Ecto neural progenitor cell (in vitro differentiated cells): ENCODE data around the gene EMC8.
"Not testable (repeated sequence)": the region's sequence is repeated elsewhere in the genome, so short reads cannot be mapped to it uniquely, and the experiment has no call there.

ENCODE experiments used
- DNase-seq: peaks from one replicate; pipeline ENCODE4 v3.0.0-alpha.2; 2018; ENCODE audit warnings: low spot score

EMC8 gene

DNA sequence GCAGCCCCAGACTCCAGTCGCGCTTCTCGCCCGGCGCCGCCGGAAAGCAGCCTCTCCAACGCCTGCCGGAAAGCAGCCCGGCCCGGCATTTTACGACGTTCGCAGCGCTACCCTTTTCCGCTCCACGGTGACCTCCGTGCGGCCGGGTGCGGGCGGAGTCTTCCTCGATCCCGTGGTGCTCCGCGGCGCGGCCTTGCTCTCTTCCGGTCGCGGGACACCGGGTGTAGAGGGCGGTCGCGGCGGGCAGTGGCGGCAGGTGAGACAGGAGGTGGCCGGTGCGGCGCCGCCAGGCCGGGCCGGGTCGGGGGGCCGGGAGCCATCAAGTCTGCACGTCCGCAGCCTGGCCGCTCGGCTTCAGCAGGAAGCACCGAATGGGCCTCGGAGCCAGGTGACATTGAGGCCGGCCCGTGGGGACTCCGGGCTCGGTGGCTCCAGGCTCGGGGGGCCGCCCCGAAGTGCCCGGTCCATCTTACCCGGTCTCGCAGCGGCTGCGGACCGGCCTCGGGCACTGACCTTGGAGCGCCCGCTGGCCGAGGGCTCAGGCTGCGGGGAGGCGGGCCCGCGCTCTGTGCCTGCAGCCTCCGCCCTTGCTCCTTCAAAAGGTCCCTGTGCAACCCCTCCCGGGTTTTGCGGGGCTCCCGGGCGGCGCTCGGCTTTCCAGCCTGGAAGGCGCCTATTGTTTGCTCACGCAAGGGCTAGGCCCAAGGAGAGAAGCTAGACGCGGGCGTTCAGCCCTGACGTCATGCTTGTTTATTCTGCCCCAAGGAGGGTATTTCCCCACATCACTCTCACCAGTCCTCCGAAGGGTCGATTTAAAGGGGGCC lies at the start of gene EMC8, which contains the start of gene COX4I1:
TSS of gene EMC8 (minus strand) at position 48 of the 824 bp plus-strand sequence. CDS start 249 bp downstream, outside the sequence.
TSS of gene COX4I1 (plus strand) at position 199 of the 824 bp plus-strand sequence. CDS start 1,511 bp downstream, outside the sequence.
- peak; percentile 96 for DNase-seq

DNA sequence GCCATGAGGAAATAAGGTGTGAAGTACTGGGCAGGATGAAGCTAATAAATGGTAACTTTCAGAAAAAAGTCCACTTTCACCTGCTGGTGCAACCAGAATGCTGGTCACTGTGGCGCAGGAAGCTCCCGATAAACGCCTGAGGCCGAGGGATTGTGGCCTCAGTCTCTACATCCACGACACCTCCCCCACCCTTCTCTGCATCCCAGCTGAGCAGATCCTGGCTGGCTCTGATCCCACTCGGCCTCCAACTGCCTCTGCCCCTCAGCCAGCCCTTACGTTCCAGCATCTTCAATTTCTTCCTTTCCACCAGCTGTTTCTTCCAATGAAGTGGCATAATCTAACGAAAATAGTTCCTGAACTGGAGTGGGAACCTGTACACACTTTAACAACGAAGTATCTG lies 49.6 kb upstream of the EMC8 start:
- DNase-seq = no peak

DNA sequence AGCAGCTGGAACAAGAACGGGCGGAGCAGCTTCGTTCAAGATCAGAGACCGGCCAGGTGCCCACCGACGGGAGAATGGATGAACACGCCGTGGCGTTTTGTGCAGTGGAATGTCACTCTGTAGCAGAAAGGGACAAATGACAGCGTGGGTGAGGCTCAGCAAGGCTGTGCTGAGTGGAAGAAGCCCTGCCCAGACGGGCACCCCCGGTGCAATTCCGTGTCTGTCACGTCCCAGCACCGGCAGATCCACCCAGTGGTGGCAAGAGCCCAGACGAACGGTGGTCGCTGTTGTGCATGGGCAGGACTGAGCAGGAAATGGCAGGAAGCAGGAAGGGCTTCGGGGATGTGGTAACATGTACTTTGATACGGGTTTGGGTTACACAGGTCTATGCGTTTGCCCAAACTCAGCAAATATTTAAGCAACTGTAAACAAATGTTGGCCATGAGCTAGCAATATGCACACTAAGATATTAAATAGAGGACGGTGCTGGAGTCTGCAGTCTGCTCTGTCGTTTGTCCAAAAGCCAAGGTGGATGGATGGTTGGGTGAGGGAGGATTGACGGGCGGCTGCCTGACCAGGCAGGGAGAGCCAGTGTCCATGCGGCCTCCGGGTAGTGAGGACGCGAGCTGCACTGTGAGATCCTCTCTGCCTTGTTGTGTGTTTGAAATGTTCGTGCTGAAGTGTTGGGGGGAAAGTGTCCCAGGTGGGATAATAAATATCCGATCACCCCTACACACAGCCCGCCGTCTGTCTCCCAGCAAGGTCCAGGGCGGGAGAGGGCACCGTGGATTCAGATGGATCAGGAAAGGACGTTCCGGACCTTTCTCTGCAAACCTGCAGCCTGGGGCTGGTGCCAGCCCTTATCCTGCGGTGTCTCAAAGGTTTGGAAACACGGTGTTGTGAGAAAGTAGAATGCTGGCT lies 48.6 kb upstream of the EMC8 start:
- DNase-seq = no peak

DNA sequence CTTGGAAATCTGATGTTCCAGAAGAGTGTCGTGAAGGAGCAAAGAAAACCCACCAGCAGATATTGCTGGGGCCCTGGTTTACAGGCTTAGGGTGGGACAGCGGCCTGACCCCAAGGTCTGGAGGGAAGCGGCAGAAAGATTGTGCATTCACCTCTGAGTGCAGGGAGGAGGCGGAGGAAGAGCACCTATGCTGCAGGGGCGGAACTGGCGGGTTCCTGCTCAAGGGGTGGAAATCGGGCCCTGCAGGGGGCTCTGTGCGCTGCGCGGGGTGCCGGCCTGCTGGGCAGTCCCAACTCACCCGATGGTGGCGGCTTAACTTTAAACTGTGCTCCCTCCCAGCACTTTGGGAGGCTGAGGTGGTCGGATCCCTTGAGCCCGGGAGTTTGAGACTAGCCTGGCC lies 47.7 kb upstream of the EMC8 start:
- DNase-seq = no peak

DNA sequence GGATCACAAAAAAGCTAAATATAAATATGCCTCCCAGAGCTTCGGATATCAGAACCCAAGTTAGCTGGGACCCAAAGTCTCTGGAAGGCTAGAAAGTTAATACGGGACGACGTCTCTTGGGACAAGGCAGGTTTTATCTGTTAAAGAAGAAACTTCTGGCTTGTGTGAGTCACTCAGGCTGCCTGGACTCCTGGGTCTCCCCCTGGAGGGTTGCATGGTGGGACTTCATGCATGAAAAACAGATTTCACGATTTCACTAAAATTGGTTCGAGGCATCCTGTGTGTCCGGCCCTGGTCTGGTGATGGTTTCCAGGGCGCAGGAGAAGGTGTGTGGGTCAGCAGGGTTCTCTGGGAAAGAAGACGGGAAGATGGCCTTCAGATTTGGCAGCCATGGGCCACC lies 47.1 kb upstream of the EMC8 start:
- no peak for DNase-seq

DNA sequence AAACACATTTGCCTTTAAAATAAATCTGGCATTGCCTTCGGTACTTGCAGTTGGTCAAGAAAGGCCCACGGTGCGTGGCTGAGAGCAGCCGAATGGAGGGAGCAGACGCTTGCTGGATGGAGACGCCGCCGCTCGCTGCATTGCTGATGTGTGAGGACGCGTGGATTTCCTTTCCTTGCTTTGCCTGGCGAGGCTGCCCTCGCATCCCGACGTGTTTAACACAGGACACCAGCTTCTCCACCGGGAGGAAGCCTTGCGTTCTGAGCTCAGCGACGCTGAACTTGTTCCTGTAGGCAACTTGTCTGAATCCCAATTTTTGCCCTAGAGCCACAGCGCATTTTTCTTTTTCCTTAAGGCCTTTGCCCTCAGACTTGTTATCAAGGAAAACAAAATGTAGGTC lies 45.9 kb upstream of the EMC8 start:
- no peak for DNase-seq

DNA sequence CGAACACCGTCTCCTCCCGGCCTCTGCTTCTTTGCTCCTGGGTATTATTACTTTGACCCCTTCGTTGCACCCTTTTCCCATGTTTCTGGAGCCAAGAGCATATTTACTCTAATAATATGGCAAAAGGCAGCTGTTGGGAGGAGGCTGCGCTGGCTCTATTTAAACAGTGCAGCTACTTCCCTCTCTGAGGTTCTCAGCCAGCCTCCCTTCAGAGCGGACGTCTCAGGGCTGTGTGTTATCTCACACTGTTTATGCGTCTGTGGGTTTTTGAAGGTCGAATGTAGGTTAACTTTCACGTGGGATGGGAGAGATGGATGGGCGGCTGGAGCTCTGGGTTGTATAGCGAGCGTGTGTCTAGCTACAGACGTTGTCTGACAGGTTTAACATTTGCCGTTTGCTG lies 45.4 kb upstream of the EMC8 start:
- no peak for DNase-seq

DNA sequence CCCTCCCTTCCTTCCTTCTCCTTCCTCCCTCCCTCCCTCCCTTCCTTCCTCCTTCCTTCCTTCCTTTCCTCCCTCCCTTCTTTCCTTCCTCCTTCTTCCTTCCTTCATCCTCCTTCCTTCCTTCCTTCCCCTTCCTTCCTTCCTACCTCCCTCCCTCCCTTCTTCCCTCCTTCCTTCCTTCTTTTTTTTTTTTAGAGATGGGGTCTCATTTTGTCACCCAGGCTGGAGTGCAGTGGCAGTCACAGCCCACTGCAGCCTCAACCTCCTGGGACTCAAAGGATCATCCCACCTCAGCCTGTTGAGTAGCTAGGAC lies 44.8 kb upstream of the EMC8 start:
- no peak for DNase-seq

DNA sequence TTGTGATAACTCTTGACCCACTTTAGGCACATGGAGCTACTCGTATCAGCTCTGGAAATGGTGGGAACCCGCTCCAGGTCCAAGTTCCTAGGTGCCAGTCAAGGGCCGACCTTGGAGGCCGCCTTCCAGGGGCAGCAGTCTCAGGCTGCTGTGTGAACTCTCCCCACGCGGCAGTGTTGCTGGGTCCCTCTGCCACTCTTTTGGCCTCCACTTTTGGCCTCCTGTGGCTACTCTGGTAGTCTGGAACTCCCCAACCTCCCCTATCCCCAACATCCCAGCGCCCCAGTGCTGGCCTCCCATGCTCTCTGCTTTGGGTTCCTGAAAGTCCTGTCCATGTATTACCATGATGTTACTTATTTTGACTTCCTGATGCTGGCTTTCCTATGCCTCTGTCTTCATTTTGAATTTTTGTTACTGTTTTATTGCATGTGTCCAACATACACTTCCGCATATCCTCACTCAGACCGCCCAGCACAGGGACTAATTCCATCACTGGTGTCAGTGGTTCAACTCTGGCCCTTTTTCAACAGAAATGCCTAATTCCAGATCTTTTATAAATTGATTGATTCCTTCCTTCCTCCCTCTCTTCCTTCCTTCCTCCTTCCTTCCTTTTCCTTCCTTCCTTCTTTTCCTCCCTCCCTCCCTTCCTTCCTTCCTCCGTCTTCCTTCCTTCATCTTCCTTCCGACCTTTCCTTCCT lies 44.3 kb upstream of the EMC8 start:
- DNase-seq = no peak

DNA sequence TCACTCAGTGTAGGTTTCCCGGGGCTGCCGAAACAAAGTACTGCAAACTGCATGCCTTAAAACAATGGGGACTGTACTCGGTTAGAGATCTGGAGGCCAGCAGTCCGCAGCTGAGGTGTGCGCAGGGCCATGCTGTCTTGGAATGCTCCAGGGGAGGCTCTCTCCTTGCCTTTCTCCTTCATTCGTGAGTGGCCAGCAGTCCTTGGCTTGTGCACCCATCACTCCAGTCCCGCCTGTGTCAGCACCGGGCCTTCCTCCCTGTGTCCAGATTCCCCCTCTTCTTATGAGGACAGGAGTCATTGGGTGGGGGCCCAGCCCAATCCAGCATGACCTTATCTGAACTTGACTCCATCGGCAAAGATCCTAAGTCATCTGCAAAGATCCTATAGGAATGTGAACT lies 43.5 kb upstream of the EMC8 start:
- DNase-seq = no peak

DNA sequence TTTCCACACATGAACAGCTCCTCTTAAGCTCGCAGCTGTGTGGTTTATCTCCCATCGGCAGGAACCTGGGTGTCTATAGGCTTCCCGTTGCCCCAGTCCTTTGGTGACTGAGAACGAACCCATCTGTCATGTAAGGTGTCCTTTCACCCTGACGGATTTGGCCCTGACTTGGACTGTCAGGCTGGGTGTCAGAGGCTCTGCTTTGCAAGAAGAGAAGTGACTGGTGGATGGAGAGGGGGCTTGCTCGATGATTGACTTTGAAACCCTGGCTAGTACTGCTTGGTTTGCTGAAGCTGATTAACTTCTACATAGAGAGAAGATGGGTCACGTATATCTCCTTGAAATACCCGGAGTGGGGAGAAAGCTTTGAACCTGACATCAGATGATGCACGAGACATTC lies 43.1 kb upstream of the EMC8 start:
- DNase-seq = no peak

DNA sequence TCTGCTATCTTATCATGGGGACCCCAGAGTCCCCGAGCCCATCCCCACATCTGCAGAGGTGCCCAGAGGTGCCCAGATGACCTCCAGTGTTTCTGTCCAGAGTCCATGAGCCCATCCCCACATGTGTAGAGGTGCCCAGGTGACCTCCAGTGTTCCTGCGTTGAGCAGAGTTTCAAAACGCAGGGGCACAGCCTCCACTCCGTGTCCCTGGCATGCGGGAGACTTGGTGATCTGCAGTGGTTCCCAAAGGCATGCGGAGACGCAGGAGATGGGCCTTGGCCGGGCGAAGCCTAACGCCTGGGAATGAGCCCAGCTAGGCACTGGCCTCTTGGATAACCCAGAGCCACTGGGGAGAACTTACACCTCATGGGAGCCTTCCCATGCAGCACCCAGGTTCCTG lies 41.5 kb upstream of the EMC8 start:
- DNase-seq = no peak

DNA sequence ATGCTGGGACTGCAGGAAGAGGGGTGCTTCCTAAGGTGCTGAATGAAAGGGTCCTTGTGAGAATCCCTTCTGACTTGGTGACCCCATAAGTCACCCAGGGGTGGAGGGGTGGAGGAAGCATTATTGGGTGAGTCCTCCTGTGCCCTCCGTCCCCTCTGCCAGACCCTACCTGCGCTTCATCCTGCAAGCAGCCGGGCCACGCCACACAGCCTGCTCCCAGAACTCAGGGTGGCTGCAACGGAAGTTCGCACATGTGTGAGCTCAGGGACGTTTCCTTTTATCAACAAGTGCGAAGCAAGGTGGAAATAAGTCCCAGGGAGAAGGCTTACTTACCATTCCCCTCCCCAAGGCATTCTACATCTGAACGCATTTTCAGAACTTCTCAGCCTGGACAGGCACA lies 41.1 kb upstream of the EMC8 start:
- DNase-seq = no peak

DNA sequence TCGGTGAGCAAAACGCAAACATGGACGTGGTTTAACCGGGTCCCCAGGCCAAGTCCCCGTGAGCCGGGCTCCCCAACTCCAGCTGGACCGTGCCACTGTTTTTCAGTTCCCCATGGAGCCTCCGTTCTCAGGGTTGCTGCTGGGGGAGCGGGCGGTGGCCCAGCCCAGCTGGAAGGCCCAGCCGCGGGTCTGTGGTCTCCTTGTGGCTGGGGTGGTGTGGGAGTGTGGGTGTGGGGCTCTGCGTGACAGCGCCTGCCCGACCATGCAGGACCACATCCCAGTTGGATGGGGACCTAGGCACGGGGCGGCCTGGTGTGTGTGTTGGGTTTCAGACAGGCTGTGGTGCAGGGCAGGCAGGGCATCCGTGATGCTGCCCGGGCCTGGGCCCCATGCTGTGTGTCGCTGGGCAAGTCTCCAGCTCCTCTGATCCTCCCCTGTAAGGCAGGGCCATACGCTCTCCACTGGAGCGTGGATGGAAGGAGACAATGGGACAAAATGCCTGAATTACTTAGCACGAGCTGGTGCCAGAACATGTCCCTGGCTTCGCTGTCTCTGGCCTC lies 40.4 kb upstream of the EMC8 start:
- DNase-seq = no peak

DNA sequence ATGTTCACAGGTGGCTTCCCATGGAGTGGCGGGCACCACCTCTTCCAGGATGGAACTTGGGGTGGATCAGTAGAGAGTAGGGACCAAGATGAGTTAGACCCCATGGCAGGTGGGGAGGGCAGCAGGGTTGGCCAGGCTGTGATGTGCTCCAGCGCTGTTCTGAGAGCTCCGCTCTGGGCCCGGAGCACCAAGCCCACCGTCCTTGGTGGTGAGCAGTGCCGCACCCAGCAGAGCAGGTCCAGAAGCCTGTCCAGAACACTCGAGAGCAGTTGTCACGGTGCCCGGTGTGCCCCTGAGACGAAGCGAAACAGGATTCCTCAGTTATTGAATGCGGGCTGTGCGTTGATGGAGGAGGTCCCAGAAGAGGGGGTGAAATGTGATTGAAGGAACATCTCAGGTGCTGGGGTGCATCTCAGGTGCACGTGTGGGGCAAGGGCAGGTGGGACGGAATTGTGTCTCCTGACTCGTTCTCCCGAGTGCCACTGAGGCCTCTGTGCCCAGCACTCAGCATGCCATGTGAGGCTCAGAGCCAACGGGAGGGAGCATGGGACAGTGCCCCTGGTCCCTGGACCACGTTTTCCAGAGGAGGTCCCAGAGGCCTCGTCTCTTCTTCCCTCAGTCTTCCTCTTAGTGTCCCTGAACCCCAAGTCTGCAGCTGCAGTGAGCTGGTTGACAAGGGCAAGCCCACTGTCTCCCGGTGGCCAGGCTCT lies 39.7 kb upstream of the EMC8 start:
- DNase-seq = no peak

DNA sequence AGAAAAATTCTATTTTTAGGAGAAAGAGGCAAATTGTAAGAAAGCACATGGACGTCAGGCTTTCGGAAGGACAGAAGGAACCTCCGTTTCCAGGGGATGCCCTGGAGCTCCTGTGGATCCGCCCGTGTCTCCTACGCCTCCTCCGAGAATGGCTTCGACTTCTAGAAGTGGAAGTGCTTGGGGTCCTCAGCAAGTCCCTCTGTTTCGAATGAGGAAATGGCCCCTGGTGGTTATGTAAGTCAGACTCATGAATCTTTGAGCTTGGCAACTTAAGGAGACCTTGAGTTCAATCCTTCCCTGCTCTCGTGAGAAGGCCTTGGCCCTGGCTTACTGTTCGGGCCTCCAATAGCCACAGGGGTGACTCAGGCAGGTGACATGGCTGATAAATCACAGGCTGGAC lies 39.0 kb upstream of the EMC8 start:
- DNase-seq = no peak

DNA sequence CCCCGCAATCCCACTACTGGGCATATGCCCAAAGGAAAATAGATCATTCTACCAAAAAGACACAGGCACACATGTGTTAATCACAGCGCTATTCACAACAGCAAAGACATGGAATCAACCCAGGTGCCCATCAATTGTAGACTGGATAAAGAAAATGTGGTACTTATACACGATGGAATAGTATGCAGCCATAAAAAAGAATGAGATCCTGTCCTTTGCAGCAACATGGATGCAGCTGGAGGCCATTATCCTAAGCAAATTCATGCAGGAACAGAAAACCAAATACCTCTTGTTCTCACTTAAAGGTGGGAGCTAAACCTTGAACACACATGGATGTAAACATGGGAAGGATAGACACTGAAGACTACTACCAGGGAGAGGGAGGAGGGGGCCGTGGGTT lies 38.3 kb upstream of the EMC8 start:
- not testable (repeated sequence) for DNase-seq

DNA sequence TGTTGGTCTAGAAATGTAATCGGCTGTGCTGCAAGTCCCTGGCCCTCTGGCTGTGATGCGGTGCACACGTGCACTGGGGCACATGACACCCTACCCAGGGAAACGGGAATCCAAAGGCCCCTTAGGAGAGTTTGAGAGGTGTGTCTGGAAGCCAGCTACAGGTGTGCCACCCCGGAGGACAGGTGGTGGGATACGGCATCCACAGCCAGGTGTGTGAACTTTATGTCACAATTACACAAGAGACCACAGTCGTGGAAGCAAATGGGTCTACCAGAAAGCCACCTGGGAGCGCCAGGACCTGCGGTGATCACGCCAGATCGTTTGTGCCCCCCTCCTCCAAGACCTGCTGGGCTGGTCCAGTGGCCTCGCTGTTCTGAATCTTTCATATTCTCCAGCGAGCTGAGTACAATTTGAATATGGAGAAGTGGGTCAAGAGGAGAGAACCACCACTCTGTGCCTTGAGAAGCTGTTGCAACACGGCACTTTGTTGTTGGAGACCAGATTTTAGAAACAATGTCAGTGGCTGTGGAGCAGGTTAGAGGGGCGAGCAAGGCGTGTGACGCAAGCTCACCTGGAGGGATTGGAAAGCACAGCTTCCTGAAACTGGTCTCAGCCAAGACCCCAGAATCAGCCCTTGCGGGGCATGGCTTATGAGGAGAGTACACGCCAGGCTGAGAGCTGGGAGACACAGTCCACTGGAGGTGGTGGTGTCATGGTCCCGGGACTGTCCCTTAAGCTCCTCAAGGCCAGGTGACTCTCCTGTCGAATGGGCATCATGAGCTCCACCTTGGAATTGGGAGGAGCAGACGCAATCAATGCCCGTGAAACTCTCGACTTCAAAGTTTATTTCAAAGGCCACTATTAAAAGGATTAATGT lies 37.6 kb upstream of the EMC8 start:
- no peak for DNase-seq

DNA sequence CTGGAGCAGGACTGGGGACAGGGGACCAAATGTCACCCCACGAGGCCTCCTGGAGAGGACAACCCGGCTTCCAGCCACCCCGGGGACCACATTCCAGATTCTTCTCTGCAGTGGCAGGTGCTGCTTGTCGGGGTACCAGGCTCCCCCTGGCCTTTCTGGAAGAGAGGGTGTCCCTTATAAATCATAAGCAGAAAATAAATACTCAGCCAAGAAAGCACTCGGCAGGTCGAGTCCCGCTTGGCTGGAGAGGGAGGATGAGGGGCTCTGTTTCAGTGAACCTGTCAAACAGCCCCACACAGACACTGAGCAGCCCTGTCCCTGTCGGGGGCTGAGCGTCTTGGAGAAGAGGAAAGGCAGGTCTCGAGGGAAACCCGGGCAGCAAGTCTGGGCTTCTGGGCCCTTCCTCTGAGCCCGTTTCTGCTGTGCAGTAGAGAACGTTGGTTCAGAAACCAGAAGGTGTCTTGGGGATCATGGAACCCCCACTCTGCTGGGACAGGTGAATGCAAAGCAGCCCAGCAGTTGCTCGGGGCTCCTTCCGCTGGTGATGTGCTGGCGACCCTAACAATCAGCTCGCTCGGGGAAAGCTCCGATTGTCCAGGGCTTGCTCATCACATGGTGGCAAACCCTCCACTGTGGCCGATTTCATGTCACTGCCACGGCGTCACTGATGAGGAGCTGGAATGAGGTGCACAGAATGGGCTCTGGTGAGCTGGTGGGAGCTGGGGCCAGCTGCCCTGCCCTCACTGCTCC lies 36.8 kb upstream of the EMC8 start:
- no peak for DNase-seq

DNA sequence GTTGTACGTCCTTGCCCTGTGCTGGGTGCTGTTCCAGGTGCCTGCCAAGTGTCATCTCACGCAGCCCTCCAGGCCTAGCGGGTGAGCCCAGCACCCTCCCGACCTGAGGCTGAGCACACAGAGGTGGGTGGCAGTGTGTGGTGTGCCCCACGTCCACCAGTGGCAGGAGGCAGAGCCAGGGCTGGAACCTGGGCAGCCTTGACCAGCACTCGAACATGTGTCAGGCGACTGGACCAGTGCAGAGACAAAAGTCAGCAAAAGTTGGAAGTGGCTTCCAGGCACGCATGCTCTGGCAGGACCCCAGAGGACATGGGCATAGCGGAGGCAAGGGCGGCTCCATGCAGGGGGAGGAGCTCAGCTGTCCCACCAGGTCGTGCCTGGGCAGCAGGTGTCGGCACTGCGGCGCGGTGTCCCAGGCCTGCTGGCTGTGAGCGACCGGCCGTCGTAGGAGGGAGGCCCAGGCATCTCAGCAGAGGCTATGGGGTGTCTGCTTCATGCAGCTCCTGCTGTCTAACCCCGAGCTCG lies 35.9 kb upstream of the EMC8 start:
- no peak for DNase-seq
